Measurements from ENCODE around the gene ASPG. TPM values are rescaled to one million over a fixed set of nuclear protein-coding genes. Genes with fewer than 3 reads are reported as not detected.

Gene ASPG
- total RNA-seq, 1 donor from 2014 or later, result 1.2 TPM

DNA sequence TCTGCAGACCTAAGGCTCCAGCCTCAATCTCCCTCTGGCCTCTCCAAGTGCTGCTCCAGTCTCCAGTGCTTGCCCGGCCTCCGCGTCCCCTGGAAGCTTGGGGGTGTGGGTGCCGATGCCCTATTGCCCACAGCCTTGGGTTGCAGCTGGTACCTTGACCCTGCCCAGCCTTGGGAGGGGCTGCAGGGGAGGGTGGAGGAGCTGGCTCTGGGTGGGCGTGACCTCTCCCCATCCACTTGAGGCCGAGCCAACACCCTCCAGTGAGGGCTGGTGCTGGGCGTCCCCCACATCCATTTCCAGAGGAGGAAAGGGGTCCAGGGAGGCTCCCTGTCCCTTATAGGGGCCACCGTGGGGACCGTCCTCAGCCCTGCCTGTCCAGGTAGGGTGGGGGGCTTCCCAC, 77.0 kb downstream of the ASPG start:
- H3K9me3 Mint-ChIP-seq (ENCODE audit: unreplicated experiment), result no peaks in the 10 kb centered on the region
- H3K4me1 Mint-ChIP-seq (ENCODE audit: unreplicated experiment), result no peaks in the 10 kb centered on the region
- H3K27me3 Mint-ChIP-seq (ENCODE audit: unreplicated experiment), result peaks cover 11% of the 10 kb centered on the region
- H3K27ac Mint-ChIP-seq (ENCODE audit: unreplicated experiment), result no peak overlapping the region
- no peak overlapping the region for H3K4me3 Mint-ChIP-seq (ENCODE audit: unreplicated experiment)
- no peak for DNase-seq (ENCODE audit: low spot score)
- H3K36me3 Mint-ChIP-seq (ENCODE audit: low read depth, unreplicated experiment), result no peaks in the 10 kb centered on the region
- TF ChIP-seq, protein P1, sequence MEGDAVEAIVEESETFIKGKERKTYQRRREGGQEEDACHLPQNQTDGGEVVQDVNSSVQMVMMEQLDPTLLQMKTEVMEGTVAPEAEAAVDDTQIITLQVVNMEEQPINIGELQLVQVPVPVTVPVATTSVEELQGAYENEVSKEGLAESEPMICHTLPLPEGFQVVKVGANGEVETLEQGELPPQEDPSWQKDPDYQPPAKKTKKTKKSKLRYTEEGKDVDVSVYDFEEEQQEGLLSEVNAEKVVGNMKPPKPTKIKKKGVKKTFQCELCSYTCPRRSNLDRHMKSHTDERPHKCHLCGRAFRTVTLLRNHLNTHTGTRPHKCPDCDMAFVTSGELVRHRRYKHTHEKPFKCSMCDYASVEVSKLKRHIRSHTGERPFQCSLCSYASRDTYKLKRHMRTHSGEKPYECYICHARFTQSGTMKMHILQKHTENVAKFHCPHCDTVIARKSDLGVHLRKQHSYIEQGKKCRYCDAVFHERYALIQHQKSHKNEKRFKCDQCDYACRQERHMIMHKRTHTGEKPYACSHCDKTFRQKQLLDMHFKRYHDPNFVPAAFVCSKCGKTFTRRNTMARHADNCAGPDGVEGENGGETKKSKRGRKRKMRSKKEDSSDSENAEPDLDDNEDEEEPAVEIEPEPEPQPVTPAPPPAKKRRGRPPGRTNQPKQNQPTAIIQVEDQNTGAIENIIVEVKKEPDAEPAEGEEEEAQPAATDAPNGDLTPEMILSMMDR (IDR thresholded peaks at IDR 0.05; ENCODE audit: unreplicated experiment), result no peak

DNA sequence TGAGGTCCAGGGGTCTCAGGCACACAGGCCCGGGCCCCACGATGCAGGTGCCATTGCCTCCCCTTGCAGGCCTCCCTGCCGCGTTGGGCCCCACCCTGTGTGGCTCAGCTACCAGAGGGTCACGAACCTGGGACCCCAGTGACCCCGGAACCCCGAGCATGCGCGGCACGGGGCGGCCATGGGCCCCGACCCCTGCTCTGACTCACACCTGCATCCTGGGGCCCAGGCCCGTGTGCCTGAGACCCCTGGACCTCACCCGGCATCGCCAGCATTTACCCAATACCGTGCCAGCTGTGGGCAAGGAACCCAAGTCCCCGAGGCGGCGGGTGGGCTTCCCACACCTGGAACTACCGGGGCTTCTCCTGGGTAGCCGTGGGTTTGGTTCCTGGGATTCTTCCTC, 78.0 kb downstream of the ASPG start:
- Mint-ChIP-seq H3K27me3 (ENCODE audit: unreplicated experiment) (peaks cover 11% of the 10 kb centered on the region), H3K4me3 (ENCODE audit: unreplicated experiment) (no peak overlapping the region), H3K4me1 (ENCODE audit: unreplicated experiment) (no peaks in the 10 kb centered on the region), H3K36me3 (ENCODE audit: low read depth, unreplicated experiment) (no peaks in the 10 kb centered on the region), H3K27ac (ENCODE audit: unreplicated experiment) (no peak overlapping the region), H3K9me3 (ENCODE audit: unreplicated experiment) (no peaks in the 10 kb centered on the region)
- DNase-seq (ENCODE audit: low spot score), result no peak
- TF ChIP-seq, protein P1 (IDR thresholded peaks at IDR 0.05; ENCODE audit: unreplicated experiment), result no peak

DNA sequence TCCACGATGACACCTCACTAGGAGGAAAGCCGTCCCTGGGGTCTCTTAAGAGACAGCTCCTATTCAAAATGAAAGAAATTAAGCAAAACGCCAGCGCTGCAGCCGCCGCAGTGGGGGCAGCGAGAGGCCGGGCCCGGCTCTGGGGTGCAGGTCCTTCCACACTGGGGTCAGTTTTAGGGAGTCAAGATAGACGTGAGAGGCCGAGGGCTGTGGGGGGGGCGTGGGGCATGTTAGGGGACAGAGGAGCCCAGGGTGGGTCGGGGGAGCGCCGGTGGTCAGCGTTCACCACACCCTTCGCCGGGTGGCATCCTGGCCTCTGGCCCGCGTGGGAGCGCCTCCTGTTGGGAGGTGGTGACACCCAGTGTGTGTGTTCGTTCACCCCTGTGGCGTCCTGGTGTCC, 78.5 kb downstream of the ASPG start:
- Mint-ChIP-seq H3K4me1 (ENCODE audit: unreplicated experiment) (no peaks in the 10 kb centered on the region), H3K9me3 (ENCODE audit: unreplicated experiment) (no peaks in the 10 kb centered on the region), H3K4me3 (ENCODE audit: unreplicated experiment) (no peak overlapping the region), H3K27ac (ENCODE audit: unreplicated experiment) (no peak overlapping the region), H3K36me3 (ENCODE audit: low read depth, unreplicated experiment) (no peaks in the 10 kb centered on the region), H3K27me3 (ENCODE audit: unreplicated experiment) (peaks cover 11% of the 10 kb centered on the region)
- no peak for DNase-seq (ENCODE audit: low spot score)
- TF ChIP-seq, protein P1 (IDR thresholded peaks at IDR 0.05; ENCODE audit: unreplicated experiment), result no peak

DNA sequence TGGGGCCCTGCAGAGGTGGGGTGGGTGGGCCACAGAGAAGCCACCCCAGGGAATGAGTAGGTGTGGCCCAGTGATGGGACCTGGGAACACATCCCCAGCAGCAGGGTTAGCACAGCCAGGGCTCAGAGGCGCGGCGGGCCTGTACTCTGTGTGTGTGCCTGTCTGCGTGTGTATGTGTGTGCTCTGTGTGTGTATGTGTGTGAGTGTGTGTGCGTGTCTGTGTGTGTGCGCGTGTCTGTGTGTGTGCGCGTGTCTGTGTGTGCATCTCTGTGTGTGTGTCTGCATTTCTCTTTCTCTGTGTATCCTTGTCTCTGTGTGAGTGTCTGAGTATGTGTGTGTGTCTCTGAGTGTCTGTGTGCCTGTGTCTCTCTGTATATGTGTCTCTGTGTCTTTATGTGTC, 79.0 kb downstream of the ASPG start:
- H3K4me3 Mint-ChIP-seq (ENCODE audit: unreplicated experiment), result no peak overlapping the region
- no peak overlapping the region for H3K27ac Mint-ChIP-seq (ENCODE audit: unreplicated experiment)
- H3K4me1 Mint-ChIP-seq (ENCODE audit: unreplicated experiment), result peaks cover 1% of the 10 kb centered on the region
- H3K9me3 Mint-ChIP-seq (ENCODE audit: unreplicated experiment), result no peaks in the 10 kb centered on the region
- TF ChIP-seq, protein P1 (IDR thresholded peaks at IDR 0.05; ENCODE audit: unreplicated experiment), result no peak
- DNase-seq (ENCODE audit: low spot score), result no peak
- H3K27me3 Mint-ChIP-seq (ENCODE audit: unreplicated experiment), result peaks cover 11% of the 10 kb centered on the region
- no peaks in the 10 kb centered on the region for H3K36me3 Mint-ChIP-seq (ENCODE audit: low read depth, unreplicated experiment)

Small RNAs within 50 kb of the gene (microRNA-seq; reads per million reads assigned to microRNA genes)
- gene MIR203A (ENCODE audit: unreplicated experiment), result not detected
- gene MIR203B (ENCODE audit: unreplicated experiment), result not detected

Other genes starting within 250 kb of the ASPG start
- gene PPP1R13B, start 238.1 kb upstream of the ASPG start, total RNA-seq (ENCODE audit: unreplicated experiment), result 63.9 TPM
- not detected for gene TDRD9, start 157.2 kb upstream of the ASPG start, total RNA-seq (ENCODE audit: unreplicated experiment)
- not detected for gene RD3L, start 143.2 kb upstream of the ASPG start, total RNA-seq (ENCODE audit: unreplicated experiment)
- gene KIF26A, start 52.9 kb downstream of the ASPG start, total RNA-seq (ENCODE audit: unreplicated experiment), result 96.9 TPM

Measured in endothelial cell (in vitro differentiated cells).